ENCODE results near the gene SPEM1.

Gene SPEM1

GRCh38 chr17:7415784-7416183 lies 4.3 kb upstream of the SPEM1 start:
- Histone ChIP-seq H3K4me3 (ENCODE audit: low read length) (no peak overlapping the region), H3K27me3 (ENCODE audit: low read depth, low read length) (no peaks in the 10 kb centered on the region), H3K4me2 (ENCODE audit: low read length) (no peak overlapping the region), H4K20me1 (ENCODE audit: insufficient read depth, low read length) (no peaks in the 10 kb centered on the region), H3K27ac (ENCODE audit: low read length) (no peak overlapping the region), H3K9ac (ENCODE audit: low read length) (no peak overlapping the region), H3K79me2 (ENCODE audit: low read length) (no peaks in the 10 kb centered on the region), H3K9me3 (ENCODE audit: insufficient read depth, low read length) (no peaks in the 10 kb centered on the region), H3K4me1 (ENCODE audit: low read length) (no peaks in the 10 kb centered on the region), H3K36me3 (replicated peaks; ENCODE audit: low read depth, low read length) (no peaks in the 10 kb centered on the region), H2AFZ (ENCODE audit: low read depth, low read length) (no peak overlapping the region)
- TF ChIP-seq CTCF (IDR thresholded peaks at IDR 0.05; ENCODE audit: low read depth, low read length) (no peak), EZH2phosphoT487 (IDR thresholded peaks at IDR 0.05; ENCODE audit: low read depth) (no peak)

GRCh38 chr17:7416323-7416722 lies 3.8 kb upstream of the SPEM1 start:
- no peak for TF ChIP-seq CTCF (IDR thresholded peaks at IDR 0.05; ENCODE audit: low read depth, low read length)
- no peak for TF ChIP-seq EZH2phosphoT487 (IDR thresholded peaks at IDR 0.05; ENCODE audit: low read depth)
- Histone ChIP-seq H3K4me2 (ENCODE audit: low read length) (no peak overlapping the region), H3K4me3 (ENCODE audit: low read length) (no peak overlapping the region), H3K9me3 (ENCODE audit: insufficient read depth, low read length) (no peaks in the 10 kb centered on the region), H3K36me3 (replicated peaks; ENCODE audit: low read depth, low read length) (no peaks in the 10 kb centered on the region), H2AFZ (ENCODE audit: low read depth, low read length) (no peak overlapping the region), H3K27me3 (ENCODE audit: low read depth, low read length) (no peaks in the 10 kb centered on the region), H4K20me1 (ENCODE audit: insufficient read depth, low read length) (no peaks in the 10 kb centered on the region), H3K79me2 (ENCODE audit: low read length) (no peaks in the 10 kb centered on the region), H3K27ac (ENCODE audit: low read length) (no peak overlapping the region), H3K9ac (ENCODE audit: low read length) (no peak overlapping the region), H3K4me1 (ENCODE audit: low read length) (no peaks in the 10 kb centered on the region)

- no peak overlapping the region for H3K4me2 ChIP-seq (ENCODE audit: low read length)
- no peaks in the 10 kb centered on the region for H4K20me1 ChIP-seq (ENCODE audit: insufficient read depth, low read length)
- no peaks in the 10 kb centered on the region for H3K79me2 ChIP-seq (ENCODE audit: low read length)
- H3K4me3 ChIP-seq (ENCODE audit: low read length), result no peak overlapping the region
- no peaks in the 10 kb centered on the region for H3K36me3 ChIP-seq (replicated peaks; ENCODE audit: low read depth, low read length)
- H2AFZ ChIP-seq (ENCODE audit: low read depth, low read length), result no peak overlapping the region
- TF ChIP-seq CTCF (IDR thresholded peaks at IDR 0.05; ENCODE audit: low read depth, low read length) (no peak), EZH2phosphoT487 (IDR thresholded peaks at IDR 0.05; ENCODE audit: low read depth) (no peak)
- H3K9ac ChIP-seq (ENCODE audit: low read length), result no peak overlapping the region
- H3K4me1 ChIP-seq (ENCODE audit: low read length), result no peaks in the 10 kb centered on the region
- no peaks in the 10 kb centered on the region for H3K27me3 ChIP-seq (ENCODE audit: low read depth, low read length)
- no peak overlapping the region for H3K27ac ChIP-seq (ENCODE audit: low read length)
- H3K9me3 ChIP-seq (ENCODE audit: insufficient read depth, low read length), result no peaks in the 10 kb centered on the region
These were observed 3.0 kb upstream of the SPEM1 start for GRCh38 chr17:7417056-7417655.

GRCh38 chr17:7418472-7419152 lies 1.5 kb upstream of the SPEM1 start:
- TF ChIP-seq CTCF (IDR thresholded peaks at IDR 0.05; ENCODE audit: low read depth, low read length), result no peak
- no peak for TF ChIP-seq EZH2phosphoT487 (IDR thresholded peaks at IDR 0.05; ENCODE audit: low read depth)
- H3K27ac ChIP-seq (ENCODE audit: low read length), result no peak overlapping the region
- H3K36me3 ChIP-seq (replicated peaks; ENCODE audit: low read depth, low read length), result no peaks in the 10 kb centered on the region
- no peaks in the 10 kb centered on the region for H3K79me2 ChIP-seq (ENCODE audit: low read length)
- H2AFZ ChIP-seq (ENCODE audit: low read depth, low read length), result no peak overlapping the region
- no peak overlapping the region for H3K4me2 ChIP-seq (ENCODE audit: low read length)
- no peaks in the 10 kb centered on the region for H3K27me3 ChIP-seq (ENCODE audit: low read depth, low read length)
- no peak overlapping the region for H3K4me3 ChIP-seq (ENCODE audit: low read length)
- H4K20me1 ChIP-seq (ENCODE audit: insufficient read depth, low read length), result no peaks in the 10 kb centered on the region
- no peaks in the 10 kb centered on the region for H3K9me3 ChIP-seq (ENCODE audit: insufficient read depth, low read length)
- no peaks in the 10 kb centered on the region for H3K4me1 ChIP-seq (ENCODE audit: low read length)
- H3K9ac ChIP-seq (ENCODE audit: low read length), result no peak overlapping the region
